ENCODE results near the gene SGPP2.
"Not testable (repeated sequence)": the region's sequence is repeated elsewhere in the genome, so short reads cannot be mapped to it uniquely, and the experiment has no call there.

Gene SGPP2, protein sequence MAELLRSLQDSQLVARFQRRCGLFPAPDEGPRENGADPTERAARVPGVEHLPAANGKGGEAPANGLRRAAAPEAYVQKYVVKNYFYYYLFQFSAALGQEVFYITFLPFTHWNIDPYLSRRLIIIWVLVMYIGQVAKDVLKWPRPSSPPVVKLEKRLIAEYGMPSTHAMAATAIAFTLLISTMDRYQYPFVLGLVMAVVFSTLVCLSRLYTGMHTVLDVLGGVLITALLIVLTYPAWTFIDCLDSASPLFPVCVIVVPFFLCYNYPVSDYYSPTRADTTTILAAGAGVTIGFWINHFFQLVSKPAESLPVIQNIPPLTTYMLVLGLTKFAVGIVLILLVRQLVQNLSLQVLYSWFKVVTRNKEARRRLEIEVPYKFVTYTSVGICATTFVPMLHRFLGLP

DNA sequence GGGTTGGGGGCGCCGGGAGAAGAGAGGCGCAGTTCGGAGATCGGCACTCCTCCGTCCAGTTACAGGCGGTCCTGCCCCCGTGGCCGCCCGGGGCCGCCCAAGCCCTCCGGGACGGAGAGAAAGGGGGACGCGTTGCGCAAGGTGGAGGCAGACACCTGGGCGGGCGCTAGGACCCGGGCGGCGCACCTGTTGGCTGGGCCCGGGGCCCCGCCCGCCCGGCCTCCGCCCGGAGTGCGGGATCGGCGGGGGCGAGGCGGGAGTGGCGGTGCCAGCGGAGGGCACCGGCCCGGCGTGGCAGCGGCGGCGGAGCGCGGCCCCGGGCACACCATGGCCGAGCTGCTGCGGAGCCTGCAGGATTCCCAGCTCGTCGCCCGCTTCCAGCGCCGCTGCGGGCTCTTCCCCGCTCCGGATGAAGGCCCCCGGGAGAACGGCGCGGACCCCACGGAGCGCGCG, at the start of gene SGPP2:
Gene SGPP2 (plus strand): TSS at position 268 of the 453 bp plus-strand sequence. CDS start 60 bp downstream, at position 328.
- peak in 1 of 3 donors; percentile 17 for DNase-seq (ENCODE audit: low read depth in 3 of 3)

DNA sequence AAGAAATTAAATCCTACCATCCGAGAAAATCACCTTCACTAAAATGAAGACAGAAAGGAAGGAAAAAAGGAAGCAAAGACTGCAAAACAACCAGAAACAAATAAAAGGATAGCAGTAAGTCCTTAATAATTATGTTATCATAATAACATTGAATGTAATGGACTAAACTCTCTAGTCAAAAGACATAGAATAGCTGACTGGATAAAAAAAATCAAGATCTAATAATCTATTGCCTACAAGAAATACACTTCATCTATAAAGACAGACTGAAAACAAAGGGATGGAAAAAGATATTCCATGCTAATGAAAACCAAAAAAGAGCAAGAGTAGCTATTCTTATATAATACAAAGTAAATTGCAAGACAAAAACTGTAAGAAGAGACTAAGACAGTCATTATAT, 48.5 kb upstream of the SGPP2 start:
- DNase-seq (ENCODE audit: low read depth in 3 of 3) = no peak

DNA sequence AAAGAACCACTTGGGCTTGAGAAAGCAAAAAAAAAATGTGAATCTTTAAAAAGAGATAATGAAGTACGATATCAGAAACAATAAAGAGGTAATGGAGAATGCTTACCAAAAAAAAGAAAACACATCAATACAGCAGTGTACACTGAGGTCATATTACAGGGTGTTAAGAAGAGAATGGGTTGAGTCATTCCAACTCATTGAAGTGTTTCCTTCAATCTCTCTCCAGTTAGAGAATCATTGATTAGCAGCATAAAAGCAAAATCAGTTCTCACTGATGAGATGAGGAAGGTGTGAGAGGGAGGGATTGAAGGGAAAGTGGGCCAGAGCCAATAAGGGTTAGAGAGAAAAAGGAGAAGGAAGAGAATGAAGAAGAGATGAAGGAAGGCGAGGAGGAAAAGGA, 43.9 kb upstream of the SGPP2 start:
- no peak for DNase-seq (ENCODE audit: low read depth in 3 of 3)

DNA sequence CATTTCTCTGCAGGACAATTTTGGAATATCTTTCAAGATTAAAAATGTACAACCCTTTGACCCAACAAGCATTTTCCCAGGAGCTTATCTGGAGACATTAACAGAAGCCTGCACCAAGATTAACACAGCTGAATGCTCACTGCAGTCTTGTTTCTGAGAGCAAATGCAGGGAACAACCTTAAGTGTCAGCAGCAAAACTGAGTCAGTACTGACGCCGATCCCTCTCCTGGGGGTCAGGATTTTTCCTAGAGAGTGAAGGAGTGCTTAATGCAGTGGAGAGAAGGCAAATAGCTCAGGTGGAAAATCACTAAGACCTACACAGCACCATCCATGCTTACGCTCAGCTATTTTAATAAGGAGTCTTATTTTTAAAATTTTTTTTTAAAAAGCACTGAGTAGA, 42.8 kb upstream of the SGPP2 start:
- DNase-seq (ENCODE audit: low read depth in 3 of 3) = no peak

DNA sequence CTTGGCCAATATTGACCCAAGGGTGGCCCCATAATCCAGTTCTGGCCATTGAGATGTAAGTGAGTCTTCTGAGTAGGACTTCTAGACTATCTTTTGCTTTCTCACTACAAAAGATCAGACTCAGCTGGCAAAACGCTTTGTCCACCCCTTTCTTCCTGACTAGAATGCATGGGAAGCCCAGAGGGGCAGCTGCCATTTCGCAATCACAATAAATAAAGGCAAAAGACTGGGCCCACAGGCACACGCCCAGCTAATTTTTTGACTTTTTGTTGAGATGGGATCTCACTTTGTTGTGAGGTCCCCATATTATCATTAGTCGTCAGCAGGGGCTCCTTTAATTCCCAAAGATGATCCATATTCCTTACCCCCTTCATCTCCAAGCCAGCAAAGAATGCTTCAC, 41.1 kb upstream of the SGPP2 start:
- DNase-seq (ENCODE audit: low read depth in 3 of 3) = no peak

DNA sequence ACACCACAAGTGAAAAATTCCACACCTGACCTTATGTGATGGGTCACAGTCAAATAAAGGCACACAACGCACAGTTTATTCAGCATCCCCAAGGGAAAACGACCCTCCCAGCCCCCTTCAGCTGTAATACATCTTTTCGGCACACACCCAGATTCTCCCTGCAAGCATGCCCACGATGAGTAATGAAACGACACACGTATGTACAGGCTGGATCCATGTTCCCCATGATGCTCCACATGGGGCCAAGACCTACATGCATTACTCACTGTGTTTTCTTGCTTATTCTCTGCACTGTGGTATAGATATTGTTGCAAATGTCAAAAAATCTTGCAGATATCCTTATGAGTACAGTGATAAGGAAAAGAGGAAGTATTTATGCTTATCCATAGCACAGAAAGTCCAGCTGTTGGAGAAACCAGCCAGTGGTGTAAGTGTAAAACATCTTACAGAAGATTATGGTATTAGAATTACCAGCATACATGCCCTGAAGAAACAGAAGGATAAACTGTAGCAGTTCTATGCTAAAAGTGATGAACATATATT, 32.5 kb upstream of the SGPP2 start:
- no peak for DNase-seq (ENCODE audit: low read depth in 3 of 3)

DNA sequence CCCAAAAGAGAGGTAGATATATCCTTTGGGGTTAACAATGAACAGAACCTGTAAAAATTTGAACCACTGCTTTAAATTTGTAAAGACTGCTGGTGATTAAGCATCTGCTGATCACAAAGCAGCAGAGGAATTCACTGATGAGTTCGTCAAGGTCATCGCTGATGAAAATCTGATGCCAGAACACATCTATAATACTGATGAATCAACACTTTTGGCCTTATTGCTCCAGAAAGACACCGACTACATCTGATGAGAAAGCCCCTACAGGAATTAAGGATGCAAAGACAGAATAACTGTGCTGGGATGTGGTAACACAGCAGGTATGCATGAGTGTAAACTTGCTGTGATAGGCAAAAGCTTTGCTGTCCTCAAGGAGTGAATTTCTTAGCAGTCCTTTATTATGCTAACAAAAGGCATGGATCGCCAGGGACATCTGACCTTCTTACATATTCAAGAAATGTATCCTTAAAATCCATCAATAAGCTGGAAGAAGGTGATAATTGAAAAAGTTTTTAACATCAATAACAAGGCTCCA, 30.5 kb upstream of the SGPP2 start:
- no peak for DNase-seq (ENCODE audit: low read depth in 3 of 3)

DNA sequence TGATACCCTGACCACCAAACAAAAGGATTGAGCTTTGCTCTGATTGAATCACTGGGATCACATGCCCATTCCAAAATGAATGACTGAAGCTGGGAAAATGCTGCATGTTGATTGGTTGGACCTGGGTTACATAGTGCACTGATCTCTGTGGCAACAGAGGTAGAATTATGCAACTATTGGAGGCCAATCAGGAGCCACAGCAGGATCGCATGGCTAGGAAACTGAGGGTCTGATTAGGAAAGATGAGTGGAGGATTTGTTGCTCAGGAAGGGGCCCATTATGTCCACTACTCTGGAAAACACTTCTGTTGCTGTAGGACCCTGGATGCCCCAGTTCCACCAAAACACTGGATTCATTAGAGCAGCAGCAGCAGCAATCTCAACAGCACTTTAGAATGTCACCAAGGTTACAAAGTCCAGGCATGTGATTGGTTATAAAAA, 25.9 kb upstream of the SGPP2 start:
- no peak for DNase-seq (ENCODE audit: low read depth in 3 of 3)

DNA sequence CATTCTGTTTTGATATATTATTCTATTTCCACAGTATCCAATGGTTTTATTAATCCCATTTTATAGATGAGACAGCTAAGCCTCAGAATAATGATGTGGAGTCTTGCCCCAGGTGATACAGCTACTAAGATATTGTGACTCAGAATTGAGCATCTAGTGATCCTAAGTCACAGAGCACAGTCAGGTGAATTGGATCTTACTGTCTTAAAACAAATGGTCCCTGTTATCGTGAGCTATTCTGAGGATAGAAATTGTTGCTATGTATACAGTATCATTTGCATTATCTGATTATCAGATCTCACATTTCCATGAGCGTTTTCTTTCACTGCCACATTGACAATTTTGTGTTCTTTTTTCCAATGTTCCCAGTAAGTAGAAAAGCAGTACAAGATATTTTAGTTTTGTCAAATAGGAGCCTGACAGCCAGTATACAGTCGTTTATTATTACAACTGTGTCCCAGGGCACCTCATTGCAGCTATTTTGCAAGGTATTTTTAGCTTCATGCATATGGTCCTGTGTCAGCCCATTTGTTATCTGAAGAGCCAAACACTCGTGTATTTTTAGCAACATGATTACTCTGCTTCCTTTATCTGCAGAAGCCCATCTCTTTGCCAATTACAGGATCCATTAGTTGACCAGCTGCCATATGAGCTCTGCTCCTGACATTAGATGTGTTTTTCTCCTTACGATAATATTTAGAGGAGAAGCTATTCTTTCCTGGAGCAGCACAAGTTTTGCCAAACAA, 25.1 kb upstream of the SGPP2 start:
- DNase-seq (ENCODE audit: low read depth in 3 of 3) = no peak

DNA sequence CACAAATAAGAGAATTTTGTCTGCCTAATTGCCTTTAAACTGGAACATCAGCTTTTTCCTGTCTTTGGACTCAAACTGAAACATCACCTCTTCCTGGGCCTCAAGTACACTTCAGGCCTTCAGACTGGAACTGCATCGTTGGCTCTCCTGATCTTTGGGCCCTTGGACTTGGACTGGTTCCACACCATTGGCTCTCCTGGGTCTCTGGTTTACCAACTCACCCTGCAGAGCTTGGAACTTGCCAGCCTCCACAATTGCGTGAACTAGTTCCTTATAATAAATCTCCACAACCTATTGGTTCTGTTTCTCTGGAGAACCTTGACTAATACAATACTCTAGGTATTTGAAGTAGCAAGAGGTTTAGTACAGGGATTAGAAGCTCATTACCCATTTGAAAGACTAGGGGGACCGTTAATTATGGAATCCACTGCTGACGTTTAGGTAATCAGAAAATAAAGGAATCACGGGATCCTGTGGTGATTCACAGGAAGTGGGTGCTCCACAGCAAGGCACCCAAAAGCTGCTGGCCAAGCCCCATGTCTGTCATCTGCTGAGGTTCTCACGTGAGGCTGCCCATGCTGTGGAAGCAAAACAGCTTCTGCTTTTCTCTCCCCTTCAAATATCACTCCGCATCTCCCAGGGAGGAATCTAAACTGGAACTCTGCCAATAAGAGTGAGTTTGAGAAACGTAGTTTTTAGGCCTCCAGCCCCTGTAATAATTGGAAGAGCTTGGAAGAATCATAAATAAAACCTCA, 20.0 kb upstream of the SGPP2 start:
- no peak for DNase-seq (ENCODE audit: low read depth in 3 of 3)

DNA sequence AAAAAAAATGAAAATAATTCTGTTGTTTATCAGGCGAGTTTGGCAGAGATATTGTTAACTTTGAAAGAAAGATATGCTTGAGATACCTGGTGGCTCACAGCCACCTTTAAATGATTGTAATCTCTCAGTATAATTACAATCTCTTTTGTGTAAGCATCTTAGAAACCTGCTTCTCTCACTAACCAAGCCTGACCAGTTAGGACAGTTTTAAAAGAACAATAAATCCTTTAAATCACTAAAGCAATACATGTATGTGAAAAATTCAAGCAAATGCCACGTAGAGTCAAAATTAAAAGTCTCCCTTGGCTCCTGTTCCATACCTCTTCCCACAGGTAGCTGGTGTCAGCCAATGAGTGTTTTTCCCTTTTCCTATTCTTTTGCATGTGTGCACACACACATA, 15.7 kb upstream of the SGPP2 start:
- no peak for DNase-seq (ENCODE audit: low read depth in 3 of 3)

DNA sequence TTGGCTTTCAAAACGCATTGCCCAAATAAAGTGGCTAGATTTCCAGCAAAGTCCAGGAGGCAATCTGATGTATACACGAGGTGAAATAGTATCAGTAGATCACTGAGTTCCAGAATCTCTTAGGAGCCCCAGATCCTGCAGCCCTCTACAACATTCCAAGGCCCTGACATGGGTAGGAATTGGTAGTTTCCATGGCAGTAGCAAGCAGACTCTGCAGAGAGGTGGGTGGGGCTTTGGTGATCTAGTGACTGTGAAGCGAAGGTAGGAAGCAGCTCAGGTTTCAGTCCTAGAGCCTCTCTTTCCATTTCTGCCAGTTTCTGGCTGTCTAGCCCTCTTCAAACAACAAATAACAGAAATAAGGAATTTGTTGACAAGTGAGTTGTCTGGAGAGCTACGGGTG, 13.8 kb upstream of the SGPP2 start:
- DNase-seq (ENCODE audit: low read depth in 3 of 3) = no peak

DNA sequence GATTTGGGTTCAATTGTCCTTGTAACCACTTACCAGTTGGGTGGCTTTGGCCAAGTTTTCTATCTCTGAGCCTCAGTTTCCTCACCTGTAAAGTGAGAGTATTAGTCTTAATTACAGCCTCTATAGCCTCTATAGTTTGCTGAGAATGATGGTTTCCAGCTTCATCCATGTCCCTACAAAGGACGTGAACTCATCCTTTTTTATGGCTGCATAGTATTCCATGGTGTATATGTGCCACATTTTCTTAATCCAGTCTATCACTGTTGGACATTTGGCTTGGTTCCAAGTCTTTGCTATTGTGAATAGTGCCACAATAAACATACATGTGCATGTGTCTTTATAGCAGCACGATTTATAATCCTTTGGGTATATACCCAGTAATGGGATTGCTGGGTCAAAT, 12.0 kb upstream of the SGPP2 start:
- not testable (repeated sequence) for DNase-seq (ENCODE audit: low read depth in 3 of 3)

DNA sequence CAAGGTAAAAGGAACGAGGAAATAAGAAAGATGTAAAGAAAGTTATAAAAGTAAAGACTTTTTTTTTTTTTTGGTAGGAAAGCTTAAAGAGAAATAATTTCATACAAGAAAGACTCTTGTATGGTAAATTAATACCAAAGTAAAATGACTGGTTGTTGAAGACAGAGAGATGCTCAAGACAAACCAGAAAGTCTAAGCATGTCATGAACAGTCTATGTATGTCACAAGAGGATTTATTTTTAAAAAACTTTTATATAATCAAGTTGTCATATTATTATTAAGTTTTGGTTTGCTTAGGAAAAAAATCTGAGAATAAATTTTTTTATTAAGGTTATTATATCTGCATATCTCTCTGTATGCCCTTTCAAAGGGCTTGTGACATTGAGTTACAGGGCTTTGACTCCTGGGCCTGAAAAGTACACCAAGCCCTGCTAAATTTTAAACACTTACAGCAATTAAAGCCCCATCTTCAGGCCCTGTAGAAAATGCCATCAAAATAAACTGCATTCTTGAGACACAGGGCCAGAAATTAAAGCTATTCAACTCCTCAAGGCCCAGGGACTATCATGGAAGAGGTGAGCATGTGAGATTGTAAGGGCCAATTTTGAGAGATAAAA, 10.9 kb upstream of the SGPP2 start:
- DNase-seq (ENCODE audit: low read depth in 3 of 3) = no peak

DNA sequence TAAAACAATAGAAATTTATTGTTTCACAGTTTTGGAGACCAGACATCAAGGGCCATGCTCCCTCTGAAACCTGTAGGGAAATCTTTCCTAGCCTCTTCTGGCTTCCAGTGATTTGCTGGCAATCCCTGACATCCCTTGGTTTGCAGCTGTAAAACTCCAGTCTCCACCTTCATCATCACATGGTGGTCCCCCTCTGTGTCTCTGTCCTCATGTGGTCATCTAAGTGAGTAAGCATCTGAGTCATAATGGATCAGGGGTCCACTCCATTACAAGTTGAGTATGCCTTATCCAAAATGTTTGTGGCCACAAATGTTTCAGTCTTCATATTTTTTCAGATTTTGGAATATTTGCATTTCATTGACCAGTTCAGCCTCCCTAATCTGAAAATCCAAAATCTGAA, 5.6 kb upstream of the SGPP2 start:
- no peak for DNase-seq (ENCODE audit: low read depth in 3 of 3)

DNA sequence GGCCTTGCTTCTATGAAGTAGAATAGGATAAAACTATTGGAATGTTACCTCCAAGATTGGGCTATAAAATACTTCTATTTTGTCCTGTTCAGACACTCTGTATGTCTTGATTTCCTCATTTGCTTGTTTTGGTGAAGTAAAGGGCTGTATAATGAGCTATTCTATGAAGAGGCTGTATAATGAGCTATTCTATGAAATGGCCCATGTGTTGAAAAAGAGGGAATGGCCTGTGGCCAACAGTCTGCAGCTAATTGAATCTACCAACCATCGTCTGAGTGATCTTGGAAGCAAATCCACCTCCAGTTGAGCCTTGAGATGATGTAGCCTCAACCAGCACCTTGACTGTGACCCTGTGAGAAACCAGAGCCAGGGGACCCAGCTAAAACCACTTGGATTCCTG, 3.8 kb upstream of the SGPP2 start:
- no peak for DNase-seq (ENCODE audit: low read depth in 3 of 3)

DNA sequence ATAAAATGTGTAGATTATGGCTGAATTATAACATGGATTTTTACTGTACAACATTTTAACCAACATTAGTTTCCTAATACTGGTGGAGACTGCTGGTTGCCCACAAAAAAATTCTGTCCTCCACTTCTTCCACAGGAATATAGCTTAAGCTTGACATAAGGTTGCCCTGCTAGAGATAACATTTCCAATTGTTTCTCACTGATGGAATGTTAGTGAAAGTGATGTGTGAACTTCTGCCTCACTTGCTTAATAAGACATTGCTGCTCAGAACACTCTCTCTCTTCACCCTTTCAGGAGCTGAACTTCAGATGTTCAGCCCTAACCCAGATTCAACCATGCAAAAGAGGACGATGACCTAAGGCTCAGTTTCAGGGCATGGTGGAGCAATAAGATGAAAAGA, 2.7 kb upstream of the SGPP2 start:
- no peak for DNase-seq (ENCODE audit: low read depth in 3 of 3)

DNA sequence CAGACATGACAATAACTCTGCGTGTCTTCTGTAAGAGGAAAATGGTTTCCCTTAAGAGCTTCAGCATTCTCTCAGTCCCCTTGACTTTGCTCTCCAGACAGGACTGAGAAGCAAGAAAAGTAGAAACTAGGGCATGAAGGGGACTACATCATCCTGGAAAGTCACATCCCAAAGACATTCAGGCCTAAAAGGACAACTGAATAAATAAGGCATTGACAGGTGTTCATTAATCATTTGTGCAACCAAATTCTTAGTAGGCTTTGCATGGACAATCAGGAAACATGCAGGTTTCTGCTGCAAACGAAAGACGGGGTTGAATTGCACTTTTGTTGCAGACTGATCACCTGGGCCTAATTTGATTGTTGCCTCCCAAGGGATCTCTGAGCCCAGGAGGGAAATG, 1.2 kb upstream of the SGPP2 start:
- no peak for DNase-seq (ENCODE audit: low read depth in 3 of 3)

DNA sequence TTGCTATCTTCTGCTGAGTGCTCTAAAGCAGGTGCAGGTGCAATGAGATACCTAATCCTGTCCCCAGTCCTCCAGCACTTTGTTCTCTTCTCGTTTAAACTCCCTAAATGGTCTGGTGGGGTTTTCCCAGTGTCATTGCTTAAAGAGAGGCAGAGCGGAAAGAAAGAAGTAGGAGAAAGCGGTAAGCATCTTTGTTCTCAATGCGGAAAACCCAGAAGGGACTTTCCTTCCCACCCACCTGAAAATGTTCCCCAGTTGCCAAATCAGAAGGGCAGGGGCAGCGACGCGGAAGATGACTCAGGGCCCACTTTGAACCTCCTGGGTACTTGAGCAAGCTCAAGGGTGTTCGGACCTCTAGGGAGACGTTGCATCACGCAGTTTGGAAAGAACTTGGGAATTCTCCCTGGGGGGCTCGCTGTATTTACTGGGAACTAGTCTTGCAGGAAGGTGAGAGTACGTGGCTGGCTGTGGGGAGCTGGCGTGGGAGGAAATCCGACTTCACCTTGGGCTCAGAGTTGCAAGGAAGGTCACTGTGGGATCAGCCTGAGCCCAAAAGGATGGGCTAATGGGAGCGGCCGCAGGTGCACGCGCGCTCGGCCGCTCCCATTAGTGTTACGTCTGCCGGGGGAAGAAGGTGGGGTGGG, 589 bp upstream of the SGPP2 start:
- peak; percentile 31 to 49 (median 31) for DNase-seq (ENCODE audit: low read depth in 3 of 3)

DNA sequence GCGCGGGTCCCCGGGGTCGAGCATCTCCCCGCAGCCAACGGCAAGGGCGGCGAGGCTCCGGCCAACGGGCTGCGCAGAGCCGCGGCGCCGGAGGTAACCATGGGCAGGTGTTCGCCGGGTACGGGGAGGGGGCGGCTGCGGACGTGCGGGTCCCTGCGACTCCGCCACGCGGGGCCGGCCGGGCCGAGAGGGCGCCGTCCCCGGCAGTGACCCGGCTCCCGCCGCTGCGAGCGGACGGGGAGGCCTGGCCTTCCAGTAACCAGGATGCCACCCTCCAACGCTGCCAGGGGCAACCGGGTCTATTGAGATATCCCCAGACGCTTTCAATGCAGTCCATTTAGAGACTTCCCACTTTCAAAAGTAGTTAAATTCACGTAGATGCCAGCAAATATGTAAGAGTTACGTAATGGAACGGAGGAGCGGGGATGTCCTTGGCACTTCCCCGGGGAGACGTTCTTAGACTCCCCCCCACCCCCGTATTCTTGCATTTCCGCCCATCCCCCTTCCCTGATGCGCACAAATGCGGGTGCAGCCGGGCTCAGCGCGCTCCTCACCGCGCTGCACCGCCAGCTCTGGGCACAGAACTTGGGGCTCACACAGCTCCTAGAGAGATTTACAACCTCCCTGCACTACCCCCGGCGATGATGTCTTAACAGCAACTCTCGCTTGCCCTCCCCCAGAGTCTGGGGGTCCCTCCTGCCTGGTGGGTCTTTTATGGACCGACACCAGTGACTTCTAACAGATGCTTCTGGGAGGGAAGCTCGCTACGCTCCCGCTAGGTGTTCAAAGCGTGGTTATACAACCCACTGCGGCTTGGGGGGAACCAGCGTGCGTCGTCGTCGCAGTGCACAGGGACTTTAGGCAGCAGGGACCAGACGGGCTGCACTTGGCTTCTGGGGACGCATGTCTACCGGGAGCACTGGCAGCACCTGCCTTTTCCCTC, 657 bp downstream of the SGPP2 start:
- DNase-seq (ENCODE audit: low read depth in 3 of 3) = no peak

Measured in stimulated activated CD4-positive, alpha-beta T cell treated with anti-CD3 and anti-CD28 coated beads, TNF-alpha, amount 100 ng/mL, for 48 hours (primary cell).